Heart left ventricle (tissue), 13 donors: ENCODE data around the gene SCP2.

Experiments used
- POLR2A ChIP-seq, 2 donors: fragments of 450-650 bp; IDR thresholded peaks; one replicate each; pipeline ENCODE4 v1.6.1; 2017; ENCODE audit warnings: antibody characterized with exemption in 2 of 2, mild to moderate bottlenecking in 2 of 2, moderate library complexity in 2 of 2
- TF ChIP-seq, protein P1 (sequence below), 12 donors: fragments of 200-600 bp; sonication (generic) in 4 of 12; IDR thresholded peaks; one replicate each; pipeline versions ENCODE4 v1.5.0 to v1.8.0; 2018 to 2022; ENCODE audit warnings: antibody characterized with exemption in 12 of 12, mild to moderate bottlenecking in 5 of 12
- donor health status: ischemic (EF 13 %, LVEDD 7.1; RV severe dilation, severe dysfunction).
- donor health status: DM: no; HTN: yes; CAD: no.
- donor health status: DM: no; HTN: no; CAD: no.
- donor health status: ischemic (EF 25% LVEDD 6.9; RV normal size, moderate dysfunction).
- donor health status: ischemic (EF 25% LVEDD 5.7; RV mildly dilated, moderate dysfunction).
- donor health status: ischemic (EF 35%, LVEDD 5.7; RV mildly dilated, moderate dysfunction).
- donor health status: nonischemic (EF 11% LVEDD 7.7; RV severe dilation, severe dysfunction).
- donor health status: DM: yes; HTN: yes; CAD: no.
- donor health status: PGD.
- donor health status: ischemic (EF 29% LVEDD 5.4; RV normal size, mild dysfunction).
- donor health status: nonischemic (EF 23%, LVEDD 6.1; RV moderate dilation, normal function).

DNA sequence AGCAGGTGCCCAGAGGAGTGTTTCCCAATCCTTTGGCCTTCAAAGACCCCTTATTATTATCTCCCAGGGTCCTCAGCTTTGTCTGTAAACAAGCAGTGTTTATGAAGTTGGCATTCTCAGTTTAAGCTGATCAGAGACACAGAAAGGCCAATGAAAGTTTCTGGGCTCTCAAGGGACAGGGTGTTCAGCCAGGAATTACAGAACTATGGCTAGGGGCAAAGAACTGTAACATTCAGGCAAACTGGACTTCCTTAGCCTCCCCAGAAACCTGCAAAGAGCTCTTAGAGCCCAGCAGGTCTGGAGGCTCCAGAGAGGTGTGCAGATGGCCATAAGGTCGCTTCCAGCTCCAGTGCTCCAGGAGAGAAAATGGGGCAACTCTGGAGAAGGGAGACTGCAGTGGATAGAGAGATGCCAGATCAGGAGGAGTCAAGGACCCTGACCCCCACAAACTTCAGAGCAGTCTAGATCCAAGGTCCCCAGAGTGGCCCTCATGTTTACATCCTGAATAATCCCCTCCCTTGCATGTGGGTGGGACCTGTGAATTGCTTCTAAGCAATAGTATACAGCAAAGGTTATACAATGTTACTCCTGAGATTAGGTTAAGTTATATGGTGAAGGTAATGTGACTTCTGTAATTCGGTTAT is 11.7 kb upstream of the SCP2 start:
- TF ChIP-seq, protein P1, sequence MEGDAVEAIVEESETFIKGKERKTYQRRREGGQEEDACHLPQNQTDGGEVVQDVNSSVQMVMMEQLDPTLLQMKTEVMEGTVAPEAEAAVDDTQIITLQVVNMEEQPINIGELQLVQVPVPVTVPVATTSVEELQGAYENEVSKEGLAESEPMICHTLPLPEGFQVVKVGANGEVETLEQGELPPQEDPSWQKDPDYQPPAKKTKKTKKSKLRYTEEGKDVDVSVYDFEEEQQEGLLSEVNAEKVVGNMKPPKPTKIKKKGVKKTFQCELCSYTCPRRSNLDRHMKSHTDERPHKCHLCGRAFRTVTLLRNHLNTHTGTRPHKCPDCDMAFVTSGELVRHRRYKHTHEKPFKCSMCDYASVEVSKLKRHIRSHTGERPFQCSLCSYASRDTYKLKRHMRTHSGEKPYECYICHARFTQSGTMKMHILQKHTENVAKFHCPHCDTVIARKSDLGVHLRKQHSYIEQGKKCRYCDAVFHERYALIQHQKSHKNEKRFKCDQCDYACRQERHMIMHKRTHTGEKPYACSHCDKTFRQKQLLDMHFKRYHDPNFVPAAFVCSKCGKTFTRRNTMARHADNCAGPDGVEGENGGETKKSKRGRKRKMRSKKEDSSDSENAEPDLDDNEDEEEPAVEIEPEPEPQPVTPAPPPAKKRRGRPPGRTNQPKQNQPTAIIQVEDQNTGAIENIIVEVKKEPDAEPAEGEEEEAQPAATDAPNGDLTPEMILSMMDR (IDR thresholded peaks at IDR 0.05) = no peak
- TF ChIP-seq POLR2A (IDR thresholded peaks at IDR 0.05) = no peak
